Osteoblast (primary cell): Measurements from ENCODE around the gene ATP6V1G1. TPM values are rescaled to one million over a fixed set of nuclear protein-coding genes. Genes with fewer than 3 reads are reported as not detected.

Experiments
- DNase-seq: peaks from one replicate; pipeline ENCODE4 v3.0.0; 2011; ENCODE audit warnings: low spot score, mixed read lengths; ENCODE audit not compliant: insufficient read length; ENCODE audit errors: missing footprints
- H2AFZ ChIP-seq: 2 replicates; pipeline ENCODE4 v1.6.0; 2011; ENCODE audit warnings: mild to moderate bottlenecking, low read length
- H3K27ac ChIP-seq: 2 replicates; pipeline ENCODE4 v1.5.1; 2011; ENCODE audit warnings: mild to moderate bottlenecking, low read depth, low read length, moderate library complexity
- H3K27me3 ChIP-seq: 2 replicates; pipeline ENCODE4 v1.6.0; 2012; ENCODE audit warnings: mild to moderate bottlenecking, control low read depth, inconsistent platforms, low read length, moderate library complexity; ENCODE audit not compliant: insufficient read depth
- H3K36me3 ChIP-seq: 2 replicates; pipeline ENCODE4 v1.5.1; 2011; ENCODE audit warnings: mild to moderate bottlenecking, low read length, control low read depth, moderate library complexity; ENCODE audit not compliant: insufficient read depth
- H3K4me1 ChIP-seq: 2 replicates; pipeline ENCODE4 v1.5.1; 2011; ENCODE audit warnings: mild to moderate bottlenecking, low read length, control low read depth, moderate library complexity; ENCODE audit not compliant: insufficient read depth
- H3K4me2 ChIP-seq: 2 replicates; pipeline ENCODE4 v1.6.0; 2011; ENCODE audit warnings: mild to moderate bottlenecking, low read length; ENCODE audit not compliant: insufficient read depth
- H3K4me3 ChIP-seq: fragments of 200-600 bp; sonication (generic); 3 replicates; pipeline ENCODE4 v1.5.1; 2012; ENCODE audit warnings: mild to moderate bottlenecking, low read length, inconsistent platforms; ENCODE audit not compliant: insufficient read depth
- H3K79me2 ChIP-seq: 2 replicates; pipeline ENCODE4 v1.6.0; 2012; ENCODE audit warnings: mild to moderate bottlenecking, low read length, control low read depth, inconsistent platforms; ENCODE audit not compliant: insufficient read depth
- H3K9me3 ChIP-seq: 2 replicates; pipeline ENCODE4 v1.5.1; 2011; ENCODE audit warnings: low read depth, low read length, control low read depth
- H4K20me1 ChIP-seq: 2 replicates; pipeline ENCODE4 v1.6.0; 2012; ENCODE audit warnings: mild to moderate bottlenecking, low read length, control low read depth; ENCODE audit not compliant: insufficient read depth
- CTCF ChIP-seq: IDR thresholded peaks from 2 replicates; pipeline ENCODE4 v1.5.1; 2011; ENCODE audit warnings: mild to moderate bottlenecking, low read depth, low read length, moderate library complexity; ENCODE audit errors: extremely low read depth
- total RNA-seq: library from RNA; depleted of rRNA; stranded (reverse); fragments of >200 nt; gene quantifications from 2 replicates; pipeline ENCODE4 v1.2.3, GENCODE V29; 2012

The ATP6V1G1 gene
- total RNA-seq, 1 donor, result 98.8 TPM

DNA sequence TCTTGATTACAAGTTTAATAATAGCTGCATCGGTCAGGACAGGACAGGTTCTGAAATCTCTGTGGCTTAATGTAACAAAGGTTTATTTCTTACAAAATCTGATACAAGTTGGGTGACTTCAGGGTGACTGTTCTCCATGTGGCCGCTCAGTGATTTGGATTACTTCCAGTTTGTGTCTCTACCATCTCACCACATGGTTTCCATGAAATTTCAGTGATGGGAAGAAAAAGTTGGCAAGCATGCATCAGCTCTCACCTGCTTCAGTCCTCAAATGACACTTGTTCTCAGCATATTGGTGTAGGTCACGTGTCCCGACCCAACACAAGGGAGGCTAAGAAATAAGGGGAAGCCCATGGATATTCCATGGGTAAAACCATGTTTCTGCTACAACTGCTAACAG is 15.7 kb downstream of the ATP6V1G1 start:
- H4K20me1 ChIP-seq, result peaks cover 8% of the 10 kb centered on the region
- no peaks in the 10 kb centered on the region for H3K27me3 ChIP-seq
- H2AFZ ChIP-seq, result no peak overlapping the region
- H3K36me3 ChIP-seq, result peaks cover 26% of the 10 kb centered on the region
- peaks cover 6% of the 10 kb centered on the region for H3K79me2 ChIP-seq
- H3K4me2 ChIP-seq, result no peak overlapping the region
- no peak for DNase-seq
- no peak overlapping the region for H3K27ac ChIP-seq
- peaks cover 17% of the 10 kb centered on the region for H3K4me1 ChIP-seq
- TF ChIP-seq CTCF, result no peak
- no peaks in the 10 kb centered on the region for H3K9me3 ChIP-seq
- no peak overlapping the region for H3K4me3 ChIP-seq

DNA sequence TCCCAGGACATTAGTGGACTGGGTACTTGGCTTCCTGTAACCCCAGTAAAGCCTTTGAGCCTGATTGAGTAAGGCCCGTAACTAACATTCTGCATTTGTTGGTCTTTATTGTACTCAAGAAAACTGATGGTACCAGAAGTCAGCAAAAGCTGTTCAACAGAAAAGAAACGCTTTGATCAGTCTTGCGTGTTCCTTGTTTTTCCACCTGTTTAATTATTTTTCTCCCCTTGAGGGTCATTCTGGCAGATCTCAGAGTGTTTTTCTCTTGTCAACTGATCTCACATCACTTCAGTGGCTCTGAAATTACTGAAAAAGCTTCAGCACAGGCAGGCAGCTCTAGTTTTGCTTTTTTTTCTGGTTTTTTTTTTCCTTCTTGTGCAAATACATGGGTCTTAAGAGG is 17.4 kb downstream of the ATP6V1G1 start:
- no peaks in the 10 kb centered on the region for H3K79me2 ChIP-seq
- DNase-seq, result no peak
- H2AFZ ChIP-seq, result no peak overlapping the region
- TF ChIP-seq CTCF, result no peak
- no peak overlapping the region for H3K4me3 ChIP-seq
- no peak overlapping the region for H3K4me2 ChIP-seq
- no peaks in the 10 kb centered on the region for H3K27me3 ChIP-seq
- peaks cover 12% of the 10 kb centered on the region for H3K36me3 ChIP-seq
- H3K9me3 ChIP-seq, result no peaks in the 10 kb centered on the region
- peaks cover 5% of the 10 kb centered on the region for H4K20me1 ChIP-seq
- no peak overlapping the region for H3K27ac ChIP-seq
- peaks cover 17% of the 10 kb centered on the region for H3K4me1 ChIP-seq

DNA sequence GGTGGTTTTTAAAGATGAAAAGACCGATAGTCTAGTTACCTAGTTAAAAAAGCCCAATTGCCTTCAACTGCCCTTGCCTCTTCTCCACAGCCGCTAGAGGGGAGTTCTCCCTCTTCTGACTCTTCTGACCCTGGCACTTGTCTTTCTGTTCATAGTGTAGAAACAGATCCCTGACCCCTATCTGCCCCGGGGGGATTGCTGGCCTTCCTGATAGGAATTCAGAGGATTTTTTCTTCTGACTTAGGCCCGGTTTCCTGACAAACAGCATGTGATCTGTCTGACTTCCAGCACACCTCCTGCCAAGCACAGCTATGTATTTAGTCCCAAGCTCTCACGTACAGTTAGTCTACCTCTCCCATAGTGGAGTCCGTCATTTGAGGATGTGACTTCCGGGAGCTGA is 18.5 kb downstream of the ATP6V1G1 start:
- Histone ChIP-seq H3K9me3 (no peaks in the 10 kb centered on the region), H4K20me1 (peaks cover 5% of the 10 kb centered on the region), H2AFZ (no peak overlapping the region), H3K4me1 (peaks cover 24% of the 10 kb centered on the region), H3K79me2 (no peaks in the 10 kb centered on the region), H3K27ac (no peak overlapping the region), H3K36me3 (peaks cover 1% of the 10 kb centered on the region), H3K4me3 (no peak overlapping the region), H3K27me3 (no peaks in the 10 kb centered on the region), H3K4me2 (no peak overlapping the region)
- no peak for TF ChIP-seq CTCF
- DNase-seq, result peak; percentile 65

DNA sequence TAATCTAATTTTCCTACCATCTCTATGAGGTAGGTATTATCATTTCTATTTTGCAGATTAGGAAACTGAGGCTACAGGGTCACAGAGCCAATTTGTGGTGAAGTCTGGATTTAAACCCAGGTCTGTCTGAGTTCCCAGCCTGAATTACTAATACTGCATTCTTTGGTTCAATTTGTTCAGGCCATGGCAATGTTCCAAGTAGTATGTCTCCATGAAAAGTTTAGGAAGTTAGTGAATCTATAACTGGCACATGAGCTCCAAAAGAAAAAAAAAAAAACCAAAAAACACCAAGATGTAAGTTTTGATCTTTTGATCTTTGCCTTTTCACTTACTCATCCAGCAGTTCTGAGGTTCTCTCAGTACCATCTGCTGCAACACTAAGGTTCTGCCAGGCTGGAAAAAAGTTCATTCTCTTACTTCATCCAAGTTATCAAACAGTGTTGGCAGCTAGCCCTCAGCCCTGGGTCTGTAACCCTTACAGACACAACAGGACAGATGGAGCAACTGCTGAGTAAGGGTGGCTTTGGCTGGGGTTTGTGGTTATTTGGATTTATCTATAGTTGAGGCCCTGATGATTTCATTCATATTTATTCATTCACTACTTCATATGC is 19.1 kb downstream of the ATP6V1G1 start:
- Histone ChIP-seq H3K36me3 (no peaks in the 10 kb centered on the region), H3K4me2 (peak overlapping the region; percentile 38), H3K9me3 (no peaks in the 10 kb centered on the region), H3K27me3 (no peaks in the 10 kb centered on the region), H3K27ac (peak overlapping the region; percentile 3), H4K20me1 (peaks cover 5% of the 10 kb centered on the region), H2AFZ (no peak overlapping the region), H3K79me2 (peaks cover under 1% of the 10 kb centered on the region), H3K4me3 (no peak overlapping the region), H3K4me1 (peaks cover 24% of the 10 kb centered on the region)
- peak; percentile 72 for DNase-seq
- TF ChIP-seq CTCF, result no peak
